K562 (cell line): ENCODE results near the gene RTL10. TPM values are rescaled to one million over a fixed set of nuclear protein-coding genes. Genes with fewer than 3 reads are reported as not detected.

Source experiments
- CBFA2T2 ChIP-seq: fragments of 450-650 bp; conservative IDR thresholded peaks from 2 replicates; pipeline ENCODE4 v1.6.1; 2017; ENCODE audit warnings: mild to moderate bottlenecking
- ELF2 ChIP-seq: fragments of 250-450 bp; sonication (Bioruptor Pico); IDR thresholded peaks from 2 replicates; pipeline ENCODE4 v1.5.0; 2021; ENCODE audit warnings: mild to moderate bottlenecking
- FOXA1 ChIP-seq: fragments of 450-650 bp; IDR thresholded peaks from 2 replicates; pipeline ENCODE4 v1.6.1; 2016; ENCODE audit warnings: mild to moderate bottlenecking, borderline replicate concordance
- GATAD2B ChIP-seq: fragments of 450-650 bp; IDR thresholded peaks from 2 replicates; pipeline ENCODE4 v1.6.1; 2017; ENCODE audit warnings: mild to moderate bottlenecking, borderline replicate concordance
- MCM5 ChIP-seq: fragments of 450-650 bp; IDR thresholded peaks from 2 replicates; pipeline ENCODE4 v1.6.1; 2016; ENCODE audit warnings: low read depth
- NONO ChIP-seq, 2 experiments: fragments of 200-400 bp in 1 of 2; fragments of 450-650 bp in 1 of 2; formaldehyde crosslinking in 1 of 2; IDR thresholded peaks; 2 replicates each; pipeline ENCODE4 v1.6.1; 2017; ENCODE audit warnings: low read depth in 2 of 2, mild to moderate bottlenecking in 2 of 2, moderate library complexity in 2 of 2, low read length in 1 of 2
- RBM14 ChIP-seq: fragments of 200-400 bp; formaldehyde crosslinking; IDR thresholded peaks from 2 replicates; pipeline ENCODE4 v1.6.1; 2018; ENCODE audit warnings: low read depth, mild to moderate bottlenecking, low read length, moderate library complexity, borderline replicate concordance; ENCODE audit not compliant: insufficient read depth
- SUPT5H ChIP-seq: fragments of 450-650 bp; IDR thresholded peaks from 2 replicates; pipeline ENCODE4 v1.6.1; 2016
- TGIF2 ChIP-seq: sonication (generic); formaldehyde crosslinking; IDR thresholded peaks from 2 replicates; pipeline ENCODE4 v1.8.1; 2022; ENCODE audit warnings: mild to moderate bottlenecking, missing genetic modification reagents, moderate library complexity
- TSC22D4 ChIP-seq: fragments of 450-650 bp; IDR thresholded peaks from 2 replicates; pipeline ENCODE4 v1.6.1; 2016; ENCODE audit warnings: missing genetic modification characterization, missing biosample characterization, control low read depth
- ZBTB11 ChIP-seq, 3 experiments: fragments of 200-800 bp in 1 of 3; fragments of 250-450 bp in 1 of 3; fragments of 450-650 bp in 1 of 3; sonication (Bioruptor Pico) in 1 of 3; sonication (Bioruptor generic) in 1 of 3; formaldehyde crosslinking in 1 of 3; IDR thresholded peaks; 2 replicates each; pipeline versions ENCODE4 v1.6.1 to v1.8.0; 2016 to 2022; ENCODE audit warnings: mild to moderate bottlenecking in 2 of 3, missing genetic modification characterization in 2 of 3, missing compliant biosample characterization in 1 of 3, moderate library complexity in 1 of 3
- ZNF124 ChIP-seq: sonication (generic); formaldehyde crosslinking; IDR thresholded peaks from 2 replicates; pipeline ENCODE4 v1.8.1; 2022; ENCODE audit warnings: missing genetic modification reagents
- ZNF184 ChIP-seq: sonication (generic); formaldehyde crosslinking; IDR thresholded peaks from 2 replicates; pipeline ENCODE4 v1.5.0; 2020; ENCODE audit warnings: missing genetic modification reagents
- ZNF280B ChIP-seq: fragments of 250-450 bp; sonication (Bioruptor Pico); IDR thresholded peaks from 2 replicates; pipeline ENCODE4 v1.5.1; 2021; ENCODE audit warnings: mild to moderate bottlenecking
- polyA plus RNA-seq, 8 experiments: library from polyadenylated mRNA; depleted of rRNA in 4 of 8; stranded (reverse) in 5 of 8; unstranded in 3 of 8; fragments of >200 nt; fragmentation: Nextera tagmentation in 2 of 8; fragmentation: Illumina TruSeq in 1 of 8; extraction: Ambion mirVana in 2 of 8; extraction: Trizol in 1 of 8; gene quantifications; 2 replicates each; pipeline versions ENCODE4 v1.2.1 to v1.2.3, GENCODE V29; 2011 to 2014; ENCODE audit warnings: inconsistent platforms in 1 of 8, missing spikeins in 1 of 8
- total RNA-seq, 7 experiments: library from RNA; depleted of rRNA in 6 of 7; stranded (reverse); fragments of >200 nt in 6 of 7; fragmentation: Illumina TruSeq in 2 of 7; extraction: Trizol in 2 of 7; gene quantifications; 2 replicates each; pipeline versions ENCODE4 v1.2.1 to v1.2.3, GENCODE V29; 2011 to 2021; ENCODE audit warnings: low replicate concordance in 1 of 7
- TF ChIP-seq, protein P1 (sequence below): fragments of 250-450 bp; sonication (Bioruptor Pico); IDR thresholded peaks from 2 replicates; pipeline ENCODE4 v1.4.0; 2020; ENCODE audit warnings: mild to moderate bottlenecking
- TF ChIP-seq, protein P2 (sequence below): fragments of 250-450 bp; sonication (Bioruptor Pico); IDR thresholded peaks from 2 replicates; pipeline ENCODE4 v1.6.1; 2021; ENCODE audit warnings: mild to moderate bottlenecking

Gene RTL10
- total and polyA plus RNA-seq, 9 of the 15 experiments (the other 6 are each of a cell fraction or from before 2014, with no cell fraction given) = 19.8 to 75.5 (median 32.5) TPM

- no peak for TF ChIP-seq ZNF124 (CRISPR knock-in tag)
- no peak for TF ChIP-seq RBM14
- TF ChIP-seq MCM5 = 0 out of 2 replicates have a peak, but pooled peaks have one; percentile 49
- TF ChIP-seq SUPT5H = 0 out of 2 replicates have a peak, but pooled peaks have one; percentile 34
- TF ChIP-seq GATAD2B = no peak
- TF ChIP-seq, protein P1, sequence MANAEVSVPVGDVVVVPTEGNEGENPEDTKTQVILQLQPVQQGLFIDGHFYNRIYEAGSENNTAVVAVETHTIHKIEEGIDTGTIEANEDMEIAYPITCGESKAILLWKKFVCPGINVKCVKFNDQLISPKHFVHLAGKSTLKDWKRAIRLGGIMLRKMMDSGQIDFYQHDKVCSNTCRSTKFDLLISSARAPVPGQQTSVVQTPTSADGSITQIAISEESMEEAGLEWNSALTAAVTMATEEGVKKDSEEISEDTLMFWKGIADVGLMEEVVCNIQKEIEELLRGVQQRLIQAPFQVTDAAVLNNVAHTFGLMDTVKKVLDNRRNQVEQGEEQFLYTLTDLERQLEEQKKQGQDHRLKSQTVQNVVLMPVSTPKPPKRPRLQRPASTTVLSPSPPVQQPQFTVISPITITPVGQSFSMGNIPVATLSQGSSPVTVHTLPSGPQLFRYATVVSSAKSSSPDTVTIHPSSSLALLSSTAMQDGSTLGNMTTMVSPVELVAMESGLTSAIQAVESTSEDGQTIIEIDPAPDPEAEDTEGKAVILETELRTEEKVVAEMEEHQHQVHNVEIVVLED = no peak
- no peak for TF ChIP-seq TGIF2 (CRISPR knock-in tag)
- no peak for TF ChIP-seq ZBTB11 (CRISPR knock-in tag; IDR thresholded peaks at IDR 0.05)
- no peak for TF ChIP-seq CBFA2T2
- no peak for TF ChIP-seq ELF2 (CRISPR knock-in tag)
- TF ChIP-seq TSC22D4 (tag) = peak; percentile 90; the same call in 1 of the 2 replicates
- no peak; the same call in 1 of the 2 replicates for TF ChIP-seq ZNF184 (CRISPR knock-in tag)
- TF ChIP-seq, protein P2, sequence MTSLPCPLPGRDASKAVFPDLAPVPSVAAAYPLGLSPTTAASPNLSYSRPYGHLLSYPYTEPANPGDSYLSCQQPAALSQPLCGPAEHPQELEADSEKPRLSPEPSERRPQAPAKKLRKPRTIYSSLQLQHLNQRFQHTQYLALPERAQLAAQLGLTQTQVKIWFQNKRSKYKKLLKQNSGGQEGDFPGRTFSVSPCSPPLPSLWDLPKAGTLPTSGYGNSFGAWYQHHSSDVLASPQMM = no peak
- no peak for TF ChIP-seq ZNF280B (CRISPR knock-in tag)
- no peak for TF ChIP-seq NONO (IDR thresholded peaks at IDR 0.05; ENCODE audit: low read depth in 2 of 2, low read length in 1 of 2)
- TF ChIP-seq FOXA1 = no peak
Observed at GRCh38 chr22:19816372-19817119, 38.1 kb downstream of the RTL10 start (continued).
